GM12872 (cell line): Measurements from ENCODE around the gene PGRMC2.

Experiments
- CTCF ChIP-seq: IDR thresholded peaks from 3 replicates; pipeline ENCODE4 v1.5.1; 2011; ENCODE audit warnings: low read depth, mild to moderate bottlenecking, low read length, moderate library complexity; ENCODE audit not compliant: insufficient read depth

PGRMC2 gene

GRCh38 chr4:128241425-128241913, 46.1 kb downstream of the PGRMC2 start:
- no peak for TF ChIP-seq CTCF

- no peak for TF ChIP-seq CTCF
Measured at GRCh38 chr4:128241019-128241418, 46.6 kb downstream of the PGRMC2 start.

GRCh38 chr4:128234836-128235235, 52.8 kb downstream of the PGRMC2 start:
- no peak for TF ChIP-seq CTCF

GRCh38 chr4:128232719-128233118, 54.9 kb downstream of the PGRMC2 start:
- no peak for TF ChIP-seq CTCF

GRCh38 chr4:128228845-128229795, 58.5 kb downstream of the PGRMC2 start:
- no peak for TF ChIP-seq CTCF

- no peak for TF ChIP-seq CTCF
Measured at GRCh38 chr4:128227991-128228571, 59.5 kb downstream of the PGRMC2 start.

- no peak for TF ChIP-seq CTCF
Measured at GRCh38 chr4:128225148-128225547, 62.5 kb downstream of the PGRMC2 start.
